Iris pigment epithelial cell (primary cell): ENCODE measurements around the gene SHISA4.

Source experiments
- DNase-seq: peaks from one replicate; pipeline ENCODE4 v3.0.0-alpha.2; 2011; ENCODE audit warnings: low read depth

SHISA4 gene

GRCh38 chr1:201882665-201883132, 6.0 kb upstream of the SHISA4 start:
- peak; percentile 68 for DNase-seq

GRCh38 chr1:201883266-201883665, 5.4 kb upstream of the SHISA4 start:
- DNase-seq: no peak

- DNase-seq: peak; percentile 72
Observed at GRCh38 chr1:201883786-201884185, 4.9 kb upstream of the SHISA4 start.

- DNase-seq: no peak
Observed at GRCh38 chr1:201884425-201884824, 4.3 kb upstream of the SHISA4 start.

GRCh38 chr1:201885531-201886075, 3.1 kb upstream of the SHISA4 start:
- peak; percentile 54 for DNase-seq

GRCh38 chr1:201886103-201886885, 2.4 kb upstream of the SHISA4 start:
- no peak for DNase-seq

- DNase-seq: no peak
Observed at GRCh38 chr1:201887116-201887866, 1.4 kb upstream of the SHISA4 start.

GRCh38 chr1:201889090-201889968, 631 bp downstream of the SHISA4 start:
- no peak for DNase-seq

- no peak for DNase-seq
Observed at GRCh38 chr1:201890223-201890622, 1.5 kb downstream of the SHISA4 start.

- no peak for DNase-seq
Observed at GRCh38 chr1:201890806-201891450, 2.2 kb downstream of the SHISA4 start.

- no peak for DNase-seq
Observed at GRCh38 chr1:201891451-201892045, 2.9 kb downstream of the SHISA4 start.

- no peak for DNase-seq
Observed at GRCh38 chr1:201892211-201892610, 3.5 kb downstream of the SHISA4 start.

GRCh38 chr1:201893431-201893830, 4.7 kb downstream of the SHISA4 start:
- no peak for DNase-seq

GRCh38 chr1:201894343-201895119, 5.8 kb downstream of the SHISA4 start:
- no peak for DNase-seq

GRCh38 chr1:201895120-201895665, 6.5 kb downstream of the SHISA4 start:
- no peak for DNase-seq

GRCh38 chr1:201895913-201896807, 7.5 kb downstream of the SHISA4 start:
- peak; percentile 89 for DNase-seq

- DNase-seq: no peak
Observed at GRCh38 chr1:201896951-201897391, 8.3 kb downstream of the SHISA4 start.

GRCh38 chr1:201898240-201898894, 9.7 kb downstream of the SHISA4 start:
- no peak for DNase-seq
